Measurements from ENCODE around the gene POLR3C.

DNA sequence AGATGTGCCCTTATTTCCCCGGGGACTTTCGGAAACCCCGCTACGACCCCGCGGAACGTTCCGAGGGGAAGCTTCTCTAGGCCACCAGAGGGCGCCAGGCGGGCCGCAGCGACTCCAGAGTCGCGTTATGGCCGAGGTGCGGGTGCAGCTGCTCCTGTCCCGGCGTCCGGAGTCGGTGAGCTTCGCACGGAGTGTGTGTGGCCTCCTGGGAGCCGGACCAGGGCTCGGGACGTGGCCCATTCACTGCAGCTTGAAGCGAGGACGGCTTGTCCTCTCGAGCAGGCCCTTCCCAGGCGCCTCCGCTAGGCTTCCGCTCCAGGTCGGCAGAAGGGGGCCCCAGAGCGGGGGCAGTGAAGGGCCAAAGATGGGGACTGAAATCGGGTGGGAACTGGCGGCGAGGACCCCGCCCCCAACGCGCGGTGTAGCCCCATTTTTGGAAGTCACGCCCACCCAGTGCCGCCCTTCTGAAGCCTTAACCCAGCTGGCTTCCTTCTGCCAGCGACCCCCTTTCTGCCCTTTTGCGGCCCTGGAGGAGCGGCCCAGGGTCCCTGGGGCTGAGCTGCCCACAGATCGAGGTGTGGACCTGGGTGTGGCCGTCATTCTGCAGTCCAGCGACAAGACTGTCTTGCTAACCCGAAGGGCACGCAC lies 21.6 kb downstream of the POLR3C start, which contains the start of gene NUDT17:
- TF ChIP-seq, protein P1, sequence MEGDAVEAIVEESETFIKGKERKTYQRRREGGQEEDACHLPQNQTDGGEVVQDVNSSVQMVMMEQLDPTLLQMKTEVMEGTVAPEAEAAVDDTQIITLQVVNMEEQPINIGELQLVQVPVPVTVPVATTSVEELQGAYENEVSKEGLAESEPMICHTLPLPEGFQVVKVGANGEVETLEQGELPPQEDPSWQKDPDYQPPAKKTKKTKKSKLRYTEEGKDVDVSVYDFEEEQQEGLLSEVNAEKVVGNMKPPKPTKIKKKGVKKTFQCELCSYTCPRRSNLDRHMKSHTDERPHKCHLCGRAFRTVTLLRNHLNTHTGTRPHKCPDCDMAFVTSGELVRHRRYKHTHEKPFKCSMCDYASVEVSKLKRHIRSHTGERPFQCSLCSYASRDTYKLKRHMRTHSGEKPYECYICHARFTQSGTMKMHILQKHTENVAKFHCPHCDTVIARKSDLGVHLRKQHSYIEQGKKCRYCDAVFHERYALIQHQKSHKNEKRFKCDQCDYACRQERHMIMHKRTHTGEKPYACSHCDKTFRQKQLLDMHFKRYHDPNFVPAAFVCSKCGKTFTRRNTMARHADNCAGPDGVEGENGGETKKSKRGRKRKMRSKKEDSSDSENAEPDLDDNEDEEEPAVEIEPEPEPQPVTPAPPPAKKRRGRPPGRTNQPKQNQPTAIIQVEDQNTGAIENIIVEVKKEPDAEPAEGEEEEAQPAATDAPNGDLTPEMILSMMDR (IDR thresholded peaks at IDR 0.05), result peak; percentile 100
- TF ChIP-seq ZFX (IDR thresholded peaks at IDR 0.05; ENCODE audit: borderline replicate concordance), result no peak
